Type B pancreatic cell (in vitro differentiated cells): ENCODE results near the gene RAPGEF4. TPM values are rescaled to one million over a fixed set of nuclear protein-coding genes. Genes with fewer than 3 reads are reported as not detected.

Experiments
- DNase-seq: peaks from one replicate; pipeline ENCODE4 v3.0.0; 2021; ENCODE audit warnings: mixed read lengths; ENCODE audit not compliant: unreplicated experiment; ENCODE audit errors: extremely low spot score
- H3K27ac Mint-ChIP-seq: 2 replicates; pipeline ENCODE4 v1.8.0; 2021; ENCODE audit warnings: mild to moderate bottlenecking, mixed read lengths
- H3K27me3 Mint-ChIP-seq: 2 replicates; pipeline ENCODE4 v1.8.0; 2021; ENCODE audit warnings: mixed read lengths
- H3K36me3 Mint-ChIP-seq: 2 replicates; pipeline ENCODE4 v1.8.0; 2021; ENCODE audit warnings: mixed read lengths
- H3K4me1 Mint-ChIP-seq: one replicate; pipeline ENCODE4 v1.8.0; 2021; ENCODE audit warnings: mixed read lengths; ENCODE audit not compliant: unreplicated experiment
- H3K4me3 Mint-ChIP-seq: 2 replicates; pipeline ENCODE4 v1.8.0; 2021; ENCODE audit warnings: mild to moderate bottlenecking, mixed read lengths
- H3K9me3 Mint-ChIP-seq: 2 replicates; pipeline ENCODE4 v1.8.0; 2021; ENCODE audit warnings: mixed read lengths
- total RNA-seq: library from RNA; stranded (reverse); gene quantifications from 2 replicates; pipeline ENCODE4 v1.2.1, GENCODE V29; 2021; ENCODE audit warnings: low replicate concordance
- TF ChIP-seq, protein P1 (sequence below): fragments of 200-600 bp; sonication (generic); conservative IDR thresholded peaks from 2 replicates; pipeline ENCODE4 v1.5.0; 2021; ENCODE audit warnings: antibody characterized with exemption, mild to moderate bottlenecking

Gene RAPGEF4
- total RNA-seq, 1 donor from 2014 or later, result 4.3 TPM

DNA sequence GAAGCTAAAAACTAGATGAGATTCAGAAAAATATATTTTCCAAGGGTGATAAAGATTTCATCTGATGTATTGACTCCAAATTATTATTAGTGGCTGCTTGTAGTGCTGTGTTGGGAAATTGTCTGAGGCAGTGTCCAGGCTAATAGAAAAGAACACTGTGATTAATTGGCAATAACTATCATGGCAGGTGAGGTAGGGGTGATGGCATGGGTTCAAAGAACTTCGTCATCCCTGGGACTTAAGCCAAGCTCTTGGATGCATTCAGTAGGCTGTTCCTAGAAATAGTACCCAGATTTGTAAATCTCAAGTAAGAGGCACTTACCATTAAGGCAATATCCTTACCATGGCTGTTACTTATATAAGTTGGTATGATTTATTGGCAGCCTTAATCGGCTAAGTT is 13.2 kb upstream of the RAPGEF4 start:
- Mint-ChIP-seq H3K27ac (no peak overlapping the region), H3K27me3 (no peaks in the 10 kb centered on the region), H3K9me3 (peaks cover 7% of the 10 kb centered on the region), H3K4me1 (peaks cover 3% of the 10 kb centered on the region), H3K36me3 (no peaks in the 10 kb centered on the region), H3K4me3 (no peak overlapping the region)
- TF ChIP-seq, protein P1, sequence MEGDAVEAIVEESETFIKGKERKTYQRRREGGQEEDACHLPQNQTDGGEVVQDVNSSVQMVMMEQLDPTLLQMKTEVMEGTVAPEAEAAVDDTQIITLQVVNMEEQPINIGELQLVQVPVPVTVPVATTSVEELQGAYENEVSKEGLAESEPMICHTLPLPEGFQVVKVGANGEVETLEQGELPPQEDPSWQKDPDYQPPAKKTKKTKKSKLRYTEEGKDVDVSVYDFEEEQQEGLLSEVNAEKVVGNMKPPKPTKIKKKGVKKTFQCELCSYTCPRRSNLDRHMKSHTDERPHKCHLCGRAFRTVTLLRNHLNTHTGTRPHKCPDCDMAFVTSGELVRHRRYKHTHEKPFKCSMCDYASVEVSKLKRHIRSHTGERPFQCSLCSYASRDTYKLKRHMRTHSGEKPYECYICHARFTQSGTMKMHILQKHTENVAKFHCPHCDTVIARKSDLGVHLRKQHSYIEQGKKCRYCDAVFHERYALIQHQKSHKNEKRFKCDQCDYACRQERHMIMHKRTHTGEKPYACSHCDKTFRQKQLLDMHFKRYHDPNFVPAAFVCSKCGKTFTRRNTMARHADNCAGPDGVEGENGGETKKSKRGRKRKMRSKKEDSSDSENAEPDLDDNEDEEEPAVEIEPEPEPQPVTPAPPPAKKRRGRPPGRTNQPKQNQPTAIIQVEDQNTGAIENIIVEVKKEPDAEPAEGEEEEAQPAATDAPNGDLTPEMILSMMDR, result no peak
- DNase-seq, result no peak

DNA sequence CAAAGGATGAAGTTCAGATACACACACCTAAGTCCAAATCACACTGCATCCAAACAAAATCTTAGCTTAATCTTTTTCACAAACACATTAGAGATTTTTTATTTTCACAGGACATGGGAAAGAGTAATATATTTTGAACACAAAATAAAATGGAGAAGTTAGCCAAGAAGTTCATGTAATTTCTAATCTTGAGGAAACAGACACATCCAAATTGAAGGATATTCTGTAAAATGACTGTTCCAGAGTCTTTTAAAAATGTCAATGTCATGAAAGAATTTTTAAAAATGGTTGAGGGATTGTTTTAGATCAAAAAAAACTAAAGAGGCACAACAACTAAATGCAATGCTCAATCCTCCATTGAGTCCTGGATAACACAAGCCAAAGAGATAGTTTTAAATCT is 12.4 kb upstream of the RAPGEF4 start:
- peaks cover 3% of the 10 kb centered on the region for H3K4me1 Mint-ChIP-seq
- no peaks in the 10 kb centered on the region for H3K36me3 Mint-ChIP-seq
- H3K27ac Mint-ChIP-seq, result no peak overlapping the region
- H3K27me3 Mint-ChIP-seq, result no peaks in the 10 kb centered on the region
- no peak for DNase-seq
- peaks cover 7% of the 10 kb centered on the region for H3K9me3 Mint-ChIP-seq
- TF ChIP-seq, protein P1, result no peak
- H3K4me3 Mint-ChIP-seq, result no peak overlapping the region

DNA sequence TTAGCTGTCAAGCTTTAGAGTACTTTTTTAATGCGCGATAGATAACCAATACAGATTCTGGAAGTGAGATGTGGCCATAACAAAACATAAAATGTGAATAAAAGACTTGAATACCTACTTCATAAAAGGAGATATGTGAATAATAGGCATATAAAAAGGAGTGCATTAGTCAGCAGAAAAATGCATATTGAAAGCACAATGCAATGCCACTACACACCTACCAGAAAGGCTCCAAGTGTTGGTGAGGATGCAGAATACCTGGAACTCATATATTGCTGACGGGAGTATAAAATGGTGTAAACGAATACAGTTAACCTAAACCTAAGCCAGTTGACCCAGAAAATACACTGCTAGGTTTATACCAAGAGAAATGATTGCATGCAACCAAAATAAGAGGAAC is 10.9 kb upstream of the RAPGEF4 start:
- H3K27ac Mint-ChIP-seq, result no peak overlapping the region
- H3K27me3 Mint-ChIP-seq, result no peaks in the 10 kb centered on the region
- H3K4me1 Mint-ChIP-seq, result peaks cover 3% of the 10 kb centered on the region
- no peak for DNase-seq
- H3K4me3 Mint-ChIP-seq, result no peak overlapping the region
- no peaks in the 10 kb centered on the region for H3K36me3 Mint-ChIP-seq
- H3K9me3 Mint-ChIP-seq, result peaks cover 7% of the 10 kb centered on the region
- TF ChIP-seq, protein P1, result no peak

DNA sequence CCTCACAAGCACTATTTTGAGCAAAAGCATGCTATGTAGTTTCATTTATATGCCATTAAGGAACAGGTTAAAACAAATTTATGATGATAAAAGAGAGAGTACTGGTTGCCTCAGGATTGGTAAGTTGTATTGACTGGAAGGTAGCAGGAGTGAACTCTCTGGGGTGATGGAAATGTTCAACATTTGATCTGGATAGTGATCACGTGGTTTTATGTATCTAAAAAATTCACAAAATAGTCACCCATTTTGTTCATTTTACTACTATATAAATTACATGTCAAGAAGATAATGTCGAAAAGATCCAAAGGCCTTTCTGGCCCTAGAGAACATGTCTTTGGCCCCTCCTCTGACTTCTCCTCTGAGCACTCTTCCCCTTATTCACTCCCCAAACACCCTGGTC is 10.4 kb upstream of the RAPGEF4 start:
- DNase-seq, result no peak
- peak overlapping the region; percentile 52 for H3K27ac Mint-ChIP-seq
- TF ChIP-seq, protein P1, result no peak
- H3K4me3 Mint-ChIP-seq, result no peak overlapping the region
- H3K27me3 Mint-ChIP-seq, result no peaks in the 10 kb centered on the region
- H3K4me1 Mint-ChIP-seq, result peaks cover 3% of the 10 kb centered on the region
- H3K36me3 Mint-ChIP-seq, result no peaks in the 10 kb centered on the region
- peaks cover 6% of the 10 kb centered on the region for H3K9me3 Mint-ChIP-seq

DNA sequence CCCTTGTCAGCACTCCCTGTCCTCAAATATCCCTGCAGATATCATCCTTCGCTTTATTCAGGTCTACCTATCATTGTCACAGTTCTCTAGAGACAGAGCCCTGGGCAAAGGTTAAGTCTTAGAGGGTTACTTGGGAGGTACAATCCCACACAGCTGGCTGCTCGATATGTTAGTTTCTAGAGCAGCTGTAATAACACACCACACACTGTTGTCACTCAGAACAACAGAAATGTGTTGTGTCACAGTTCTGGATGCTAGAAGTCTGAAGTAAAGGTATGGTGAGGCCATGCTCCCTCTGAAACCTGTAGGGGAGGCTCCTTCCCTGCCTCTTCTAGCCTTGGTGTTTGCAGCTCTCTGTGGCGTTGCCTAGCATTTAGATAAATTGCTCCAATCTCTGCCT is 9.9 kb upstream of the RAPGEF4 start:
- H3K4me3 Mint-ChIP-seq, result no peak overlapping the region

More for the DNA sequence above, 9.9 kb upstream of the RAPGEF4 start:
- Mint-ChIP-seq H3K36me3 (no peaks in the 10 kb centered on the region), H3K27ac (peak overlapping the region; percentile 52), H3K4me1 (peaks cover 3% of the 10 kb centered on the region), H3K27me3 (peaks cover under 1% of the 10 kb centered on the region), H3K9me3 (peaks cover 2% of the 10 kb centered on the region)
- TF ChIP-seq, protein P1, result no peak
- no peak for DNase-seq
